Ovary (tissue), 3 donors: ENCODE measurements around the gene PATE3.

Experiments
- EP300 ChIP-seq: sonication (generic); formaldehyde crosslinking; IDR thresholded peaks from one replicate; pipeline ENCODE4 v1.6.1; 2017; ENCODE audit warnings: antibody characterized with exemption
- POLR2A ChIP-seq: fragments of 450-650 bp; IDR thresholded peaks from one replicate; pipeline ENCODE4 v1.6.1; 2017; ENCODE audit warnings: antibody characterized with exemption, mild to moderate bottlenecking, moderate library complexity
- TF ChIP-seq, protein P1 (sequence below), 3 donors: fragments of 450-650 bp in 2 of 3; fragments of 200-600 bp in 1 of 3; IDR thresholded peaks; one replicate each; pipeline versions ENCODE4 v1.5.1 to v1.8.0; 2016 to 2022; ENCODE audit warnings: antibody characterized with exemption in 3 of 3, mild to moderate bottlenecking in 1 of 3
- donor health status: DM: no; HTN: no; CAD: no.

DNA sequence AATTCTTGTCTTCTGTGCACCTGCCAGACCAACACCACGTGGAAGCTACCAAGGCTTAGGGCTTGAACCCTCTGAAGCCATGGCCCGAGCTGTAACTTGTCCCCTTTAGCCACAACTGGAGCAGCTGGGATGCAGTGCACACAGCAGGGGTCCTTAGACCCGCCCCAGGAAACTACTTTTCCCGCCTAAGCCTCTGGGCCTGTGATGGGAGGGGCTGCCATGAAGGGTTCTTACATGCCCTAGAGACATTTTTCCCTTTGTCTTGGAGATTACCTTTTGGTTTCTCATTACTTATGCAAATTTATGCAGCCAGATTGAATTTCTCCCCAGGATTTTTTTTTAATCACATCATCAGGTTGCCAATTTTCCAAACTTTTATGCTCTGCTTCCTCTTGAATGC lies 9.7 kb downstream of the PATE3 start:
- TF ChIP-seq, protein P1, sequence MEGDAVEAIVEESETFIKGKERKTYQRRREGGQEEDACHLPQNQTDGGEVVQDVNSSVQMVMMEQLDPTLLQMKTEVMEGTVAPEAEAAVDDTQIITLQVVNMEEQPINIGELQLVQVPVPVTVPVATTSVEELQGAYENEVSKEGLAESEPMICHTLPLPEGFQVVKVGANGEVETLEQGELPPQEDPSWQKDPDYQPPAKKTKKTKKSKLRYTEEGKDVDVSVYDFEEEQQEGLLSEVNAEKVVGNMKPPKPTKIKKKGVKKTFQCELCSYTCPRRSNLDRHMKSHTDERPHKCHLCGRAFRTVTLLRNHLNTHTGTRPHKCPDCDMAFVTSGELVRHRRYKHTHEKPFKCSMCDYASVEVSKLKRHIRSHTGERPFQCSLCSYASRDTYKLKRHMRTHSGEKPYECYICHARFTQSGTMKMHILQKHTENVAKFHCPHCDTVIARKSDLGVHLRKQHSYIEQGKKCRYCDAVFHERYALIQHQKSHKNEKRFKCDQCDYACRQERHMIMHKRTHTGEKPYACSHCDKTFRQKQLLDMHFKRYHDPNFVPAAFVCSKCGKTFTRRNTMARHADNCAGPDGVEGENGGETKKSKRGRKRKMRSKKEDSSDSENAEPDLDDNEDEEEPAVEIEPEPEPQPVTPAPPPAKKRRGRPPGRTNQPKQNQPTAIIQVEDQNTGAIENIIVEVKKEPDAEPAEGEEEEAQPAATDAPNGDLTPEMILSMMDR (IDR thresholded peaks at IDR 0.05), result no peak
- TF ChIP-seq EP300 (no peak), POLR2A (no peak)
